ENCODE measurements around the gene MEF2A.

Gene MEF2A

GRCh38 chr15:99564221-99565048, 1.3 kb upstream of the MEF2A start:
- peak; percentile 88 to 91 for DNase-seq

GRCh38 chr15:99565049-99565298, 810 bp upstream of the MEF2A start:
- no peak for DNase-seq

GRCh38 chr15:99566157-99566897, 543 bp downstream of the MEF2A start:
- peak; percentile 45 to 49 for DNase-seq

- DNase-seq, result no peak
These were observed 3.0 kb downstream of the MEF2A start for GRCh38 chr15:99568625-99569352.

- no peak for DNase-seq
These were observed 5.5 kb downstream of the MEF2A start for GRCh38 chr15:99571299-99571698.

GRCh38 chr15:99574048-99574447, 8.3 kb downstream of the MEF2A start:
- DNase-seq, result no peak

- DNase-seq, result no peak
These were observed 8.7 kb downstream of the MEF2A start for GRCh38 chr15:99574502-99574901.

- peak in 1 of 2 experiments; percentile 10 for DNase-seq
These were observed 13.0 kb downstream of the MEF2A start for GRCh38 chr15:99578809-99579208.

GRCh38 chr15:99580076-99580475, 14.3 kb downstream of the MEF2A start:
- DNase-seq, result no peak

- no peak for DNase-seq
These were observed 16.8 kb downstream of the MEF2A start for GRCh38 chr15:99582508-99582960.

GRCh38 chr15:99584081-99584600, 18.4 kb downstream of the MEF2A start:
- DNase-seq, result no peak

- DNase-seq, result no peak
These were observed 20.3 kb downstream of the MEF2A start for GRCh38 chr15:99586121-99586520.

- DNase-seq, result no peak
These were observed 24.0 kb downstream of the MEF2A start for GRCh38 chr15:99589801-99590200.

GRCh38 chr15:99590913-99591646, 25.3 kb downstream of the MEF2A start:
- DNase-seq, result no peak

GRCh38 chr15:99592145-99592791, 26.5 kb downstream of the MEF2A start:
- DNase-seq, result no peak

GRCh38 chr15:99593070-99593469, 27.3 kb downstream of the MEF2A start:
- no peak for DNase-seq

- DNase-seq, result no peak
These were observed 29.1 kb downstream of the MEF2A start for GRCh38 chr15:99594916-99595315.

GRCh38 chr15:99598296-99598695, 32.5 kb downstream of the MEF2A start:
- DNase-seq, result no peak

GRCh38 chr15:99603828-99604227, 38.0 kb downstream of the MEF2A start:
- no peak for DNase-seq

GRCh38 chr15:99604865-99605264, 39.1 kb downstream of the MEF2A start:
- DNase-seq, result no peak

GRCh38 chr15:99605490-99605931, 39.7 kb downstream of the MEF2A start:
- no peak for DNase-seq

GRCh38 chr15:99605990-99606389, 40.2 kb downstream of the MEF2A start:
- no peak for DNase-seq

Measured in Kasumi-1 (cell line).